ENCODE results near the gene RBM33. TPM values are rescaled to one million over a fixed set of nuclear protein-coding genes. Genes with fewer than 3 reads are reported as not detected.

Gene RBM33
- total and polyA plus RNA-seq, 2 of the 13 experiments (the other 11 are each of a cell fraction or from before 2014, with no cell fraction given), result 12.4 to 28.9 TPM

GRCh38 chr7:155808549-155809331, 164.3 kb downstream of the RBM33 start (continued):
- TF ChIP-seq KLF15 (CRISPR knock-in tag; IDR thresholded peaks at IDR 0.05; ENCODE audit: borderline replicate concordance) (peak; percentile 70; the same call in 1 of the 2 replicates), THAP8 (CRISPR knock-in tag; IDR thresholded peaks at IDR 0.05; ENCODE audit: borderline replicate concordance) (no peak), ZMAT3 (CRISPR knock-in tag; conservative IDR thresholded peaks at IDR 0.05) (no peak; the same call in 1 of the 2 replicates), PCBP1 (IDR thresholded peaks at IDR 0.05; ENCODE audit: borderline replicate concordance, low read depth, low read length) (0 out of 2 replicates have a peak, but pooled peaks have one; percentile 20), SCMH1 (CRISPR knock-in tag; IDR thresholded peaks at IDR 0.05; ENCODE audit: borderline replicate concordance) (no peak), TBP (CRISPR knock-in tag; IDR thresholded peaks at IDR 0.05) (no peak), ZBTB2 (CRISPR knock-in tag; IDR thresholded peaks at IDR 0.05; ENCODE audit: low read depth) (peak; percentile 40; the same call in 1 of the 2 replicates), PRMT3 (CRISPR knock-in tag; IDR thresholded peaks at IDR 0.05; ENCODE audit: borderline replicate concordance, low read depth) (no peak), ZNF17 (CRISPR knock-in tag; IDR thresholded peaks at IDR 0.05) (no peak), EZH2 (conservative IDR thresholded peaks at IDR 0.05; ENCODE audit: low read depth, low read length) (no peak), ETS1 (CRISPR knock-in tag; IDR thresholded peaks at IDR 0.05) (peak; percentile 38; the same call in 1 of the 2 replicates), TAF15 (IDR thresholded peaks at IDR 0.05; ENCODE audit: low read depth, low read length, poor library complexity, severe bottlenecking) (no peak), MTERF4 (CRISPR knock-in tag; IDR thresholded peaks at IDR 0.05) (0 out of 2 replicates have a peak, but pooled peaks have one; percentile 57), ZFY (CRISPR knock-in tag; IDR thresholded peaks at IDR 0.05) (peak; percentile 75), GZF1 (CRISPR knock-in tag; IDR thresholded peaks at IDR 0.05) (peak; percentile 61; the same call in 1 of the 2 replicates), ZFP62 (CRISPR knock-in tag; IDR thresholded peaks at IDR 0.05) (no peak), MED8 (CRISPR knock-in tag; IDR thresholded peaks at IDR 0.05; ENCODE audit: insufficient replicate concordance) (no peak), ZNF710 (CRISPR knock-in tag; IDR thresholded peaks at IDR 0.05; ENCODE audit: borderline replicate concordance) (peak; percentile 52; the same call in 1 of the 2 replicates), ZC3H13 (CRISPR knock-in tag; IDR thresholded peaks at IDR 0.05) (no peak), MAF1 (CRISPR knock-in tag; IDR thresholded peaks at IDR 0.05; ENCODE audit: borderline replicate concordance) (no peak)
